Stimulated activated CD4-positive, alpha-beta T cell treated with anti-CD3 and anti-CD28 coated beads, Interleukin-2, amount 100 ng/mL, for 4 hours (primary cell): ENCODE results near the gene MYO1E.
"Not testable (repeated sequence)": the region's sequence is repeated elsewhere in the genome, so short reads cannot be mapped to it uniquely, and the experiment has no call there.

Source experiments
- DNase-seq: peaks from one replicate; pipeline ENCODE4 v3.0.0-alpha.2; 2020; ENCODE audit warnings: low read depth

Gene MYO1E

GRCh38 chr15:59131456-59131855 is 241.2 kb downstream of the MYO1E start:
- no peak for DNase-seq

GRCh38 chr15:59127255-59127654 is 245.4 kb downstream of the MYO1E start:
- DNase-seq = not testable (repeated sequence)

- not testable (repeated sequence) for DNase-seq
Measured at GRCh38 chr15:59125683-59126082, 247.0 kb downstream of the MYO1E start.

GRCh38 chr15:59124261-59124660 is 248.4 kb downstream of the MYO1E start:
- DNase-seq = no peak

GRCh38 chr15:59120937-59121336 is 251.7 kb downstream of the MYO1E start:
- DNase-seq = no peak

GRCh38 chr15:59119625-59120024 is 253.0 kb downstream of the MYO1E start:
- no peak for DNase-seq

- DNase-seq = no peak
Measured at GRCh38 chr15:59116771-59117170, 255.9 kb downstream of the MYO1E start.

- DNase-seq = no peak
Measured at GRCh38 chr15:59116141-59116540, 256.5 kb downstream of the MYO1E start.

- DNase-seq = no peak
Measured at GRCh38 chr15:59115047-59115446, 257.6 kb downstream of the MYO1E start.

GRCh38 chr15:59111251-59111650 is 261.4 kb downstream of the MYO1E start:
- no peak for DNase-seq

- DNase-seq = no peak
Measured at GRCh38 chr15:59105854-59106253, 266.8 kb downstream of the MYO1E start.

GRCh38 chr15:59104912-59105732 is 267.5 kb downstream of the MYO1E start, which contains the start of gene CCNB2:
Gene CCNB2, plus strand, starts transcription at chr15:59105146. Its CDS starts 123 bp downstream, at chr15:59105269.
- peak; percentile 61 for DNase-seq

GRCh38 chr15:59104602-59104911 is 268.1 kb downstream of the MYO1E start:
- DNase-seq = no peak

GRCh38 chr15:59099162-59099685 is 273.4 kb downstream of the MYO1E start:
- no peak for DNase-seq

GRCh38 chr15:59096429-59096828 is 276.2 kb downstream of the MYO1E start:
- DNase-seq = no peak

- DNase-seq = no peak
Measured at GRCh38 chr15:59094077-59094476, 278.6 kb downstream of the MYO1E start.

GRCh38 chr15:59087731-59088130 is 284.9 kb downstream of the MYO1E start:
- no peak for DNase-seq
